ENCODE data around the gene EWSR1.
"Not testable (repeated sequence)": the region's sequence is repeated elsewhere in the genome, so short reads cannot be mapped to it uniquely, and the experiment has no call there.

EWSR1 gene

DNA sequence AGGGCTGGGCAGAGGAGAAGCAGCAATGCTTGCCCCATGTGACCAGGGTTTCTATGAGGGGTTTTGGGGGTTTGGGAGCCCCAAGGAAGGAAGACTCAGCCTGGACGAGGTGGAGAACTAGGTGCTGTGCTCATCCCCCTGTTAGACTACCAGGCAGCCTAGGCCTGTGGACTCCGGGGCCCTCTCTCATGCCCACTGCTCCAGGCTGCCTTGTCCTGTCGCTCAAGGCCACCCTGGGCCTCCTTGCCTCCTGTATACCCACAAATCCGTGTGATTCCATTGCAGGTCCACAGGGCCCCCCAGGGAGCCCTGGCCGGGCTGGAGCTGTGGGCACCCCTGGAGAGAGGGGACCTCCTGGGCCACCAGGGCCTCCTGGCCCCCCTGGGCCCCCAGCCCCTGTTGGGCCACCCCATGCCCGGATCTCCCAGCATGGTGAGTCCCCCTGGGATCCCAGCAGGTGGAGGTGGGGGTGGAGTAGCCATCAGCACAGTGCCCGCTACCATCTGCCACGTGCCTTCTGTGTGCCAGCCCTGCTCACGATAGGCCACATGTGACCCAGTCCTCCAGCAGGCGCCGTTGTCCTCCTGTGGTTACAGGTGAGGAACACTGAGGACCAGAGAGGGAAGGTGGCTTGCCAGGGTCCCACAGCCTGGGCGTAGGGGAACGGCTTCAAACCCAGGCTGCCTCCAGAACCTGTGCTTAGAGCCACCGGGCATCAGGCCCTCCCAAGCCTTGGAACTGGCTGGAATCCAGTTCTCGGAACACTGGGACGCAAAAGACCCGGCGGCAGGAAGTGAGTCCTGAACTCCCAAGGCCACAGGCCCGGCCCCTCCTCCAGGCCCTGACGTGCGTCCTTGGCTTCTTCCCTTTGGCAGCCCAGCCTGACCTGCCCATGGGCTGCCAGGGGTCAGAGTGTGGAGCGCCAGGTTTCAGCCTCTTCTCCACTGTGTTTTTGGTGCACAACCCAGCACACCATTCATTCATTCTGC is 35.8 kb upstream of the EWSR1 start:
- Histone ChIP-seq H3K4me1 (ENCODE audit: control insufficient read depth, insufficient read depth, low read length) (no peaks in the 10 kb centered on the region), H3K36me3 (ENCODE audit: control insufficient read depth, insufficient read depth, low read length) (no peaks in the 10 kb centered on the region), H3K9me3 (ENCODE audit: control insufficient read depth, insufficient read depth, low read length) (no peaks in the 10 kb centered on the region), H3K27me3 (ENCODE audit: control insufficient read depth, insufficient read depth, low read length) (no peaks in the 10 kb centered on the region), H3K4me3 (ENCODE audit: low read depth, low read length) (no peak overlapping the region), H3K9ac (ENCODE audit: low read depth, low read length) (no peak overlapping the region)

GRCh38 chr22:29233277-29233877 is 34.7 kb upstream of the EWSR1 start:
- Histone ChIP-seq H3K9me3 (ENCODE audit: control insufficient read depth, insufficient read depth, low read length) (no peaks in the 10 kb centered on the region), H3K4me3 (ENCODE audit: low read depth, low read length) (no peak overlapping the region), H3K4me1 (ENCODE audit: control insufficient read depth, insufficient read depth, low read length) (no peaks in the 10 kb centered on the region)

DNA sequence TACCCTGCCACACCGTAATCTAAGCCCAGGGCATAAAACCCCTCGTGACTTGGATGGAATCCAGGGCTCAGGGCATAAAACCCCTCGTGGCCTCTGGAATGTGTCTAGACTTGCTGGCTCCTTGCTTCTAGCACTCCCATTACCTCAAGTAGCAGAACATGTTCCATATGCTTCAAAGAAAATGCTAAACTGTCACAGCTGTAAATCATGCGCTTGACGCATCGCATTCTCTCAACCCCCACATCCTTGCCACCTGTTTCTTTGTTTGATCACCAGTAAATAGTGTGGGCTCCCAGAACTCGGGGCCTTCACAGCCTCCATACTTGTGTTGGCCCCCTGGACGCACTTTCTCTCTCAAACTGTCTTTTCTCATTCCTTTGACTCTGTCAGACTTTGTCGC is 27.6 kb upstream of the EWSR1 start:
- H3K4me3 ChIP-seq (ENCODE audit: low read depth, low read length); H3K9ac ChIP-seq (ENCODE audit: low read depth, low read length); H3K27me3 ChIP-seq (ENCODE audit: control insufficient read depth, insufficient read depth, low read length); H3K36me3 ChIP-seq (ENCODE audit: control insufficient read depth, insufficient read depth, low read length); H3K4me1 ChIP-seq (ENCODE audit: control insufficient read depth, insufficient read depth, low read length); H3K9me3 ChIP-seq (ENCODE audit: control insufficient read depth, insufficient read depth, low read length): not testable (repeated sequence)

More at GRCh38 chr22:29233277-29233877, 34.7 kb upstream of the EWSR1 start:
- no peak overlapping the region for H3K9ac ChIP-seq (ENCODE audit: low read depth, low read length)
- no peaks in the 10 kb centered on the region for H3K27me3 ChIP-seq (ENCODE audit: control insufficient read depth, insufficient read depth, low read length)
- no peaks in the 10 kb centered on the region for H3K36me3 ChIP-seq (ENCODE audit: control insufficient read depth, insufficient read depth, low read length)

- no peak overlapping the region for H3K9ac ChIP-seq (ENCODE audit: low read depth, low read length)
- H3K4me1 ChIP-seq (ENCODE audit: control insufficient read depth, insufficient read depth, low read length), result no peaks in the 10 kb centered on the region
- H3K27me3 ChIP-seq (ENCODE audit: control insufficient read depth, insufficient read depth, low read length), result no peaks in the 10 kb centered on the region
- H3K9me3 ChIP-seq (ENCODE audit: control insufficient read depth, insufficient read depth, low read length), result no peaks in the 10 kb centered on the region
- H3K36me3 ChIP-seq (ENCODE audit: control insufficient read depth, insufficient read depth, low read length), result no peaks in the 10 kb centered on the region
- H3K4me3 ChIP-seq (ENCODE audit: low read depth, low read length), result no peak overlapping the region
Measured at GRCh38 chr22:29243874-29244446, 24.1 kb upstream of the EWSR1 start.

GRCh38 chr22:29244785-29245625 is 23.1 kb upstream of the EWSR1 start:
- Histone ChIP-seq H3K36me3 (ENCODE audit: control insufficient read depth, insufficient read depth, low read length) (no peaks in the 10 kb centered on the region), H3K9me3 (ENCODE audit: control insufficient read depth, insufficient read depth, low read length) (no peaks in the 10 kb centered on the region), H3K27me3 (ENCODE audit: control insufficient read depth, insufficient read depth, low read length) (no peaks in the 10 kb centered on the region), H3K4me3 (ENCODE audit: low read depth, low read length) (no peak overlapping the region), H3K9ac (ENCODE audit: low read depth, low read length) (no peak overlapping the region), H3K4me1 (ENCODE audit: control insufficient read depth, insufficient read depth, low read length) (no peaks in the 10 kb centered on the region)

GRCh38 chr22:29245626-29246385 is 22.3 kb upstream of the EWSR1 start:
- no peaks in the 10 kb centered on the region for H3K4me1 ChIP-seq (ENCODE audit: control insufficient read depth, insufficient read depth, low read length)
- H3K36me3 ChIP-seq (ENCODE audit: control insufficient read depth, insufficient read depth, low read length), result no peaks in the 10 kb centered on the region
- H3K4me3 ChIP-seq (ENCODE audit: low read depth, low read length), result no peak overlapping the region
- H3K9ac ChIP-seq (ENCODE audit: low read depth, low read length), result no peak overlapping the region
- H3K9me3 ChIP-seq (ENCODE audit: control insufficient read depth, insufficient read depth, low read length), result no peaks in the 10 kb centered on the region
- no peaks in the 10 kb centered on the region for H3K27me3 ChIP-seq (ENCODE audit: control insufficient read depth, insufficient read depth, low read length)

DNA sequence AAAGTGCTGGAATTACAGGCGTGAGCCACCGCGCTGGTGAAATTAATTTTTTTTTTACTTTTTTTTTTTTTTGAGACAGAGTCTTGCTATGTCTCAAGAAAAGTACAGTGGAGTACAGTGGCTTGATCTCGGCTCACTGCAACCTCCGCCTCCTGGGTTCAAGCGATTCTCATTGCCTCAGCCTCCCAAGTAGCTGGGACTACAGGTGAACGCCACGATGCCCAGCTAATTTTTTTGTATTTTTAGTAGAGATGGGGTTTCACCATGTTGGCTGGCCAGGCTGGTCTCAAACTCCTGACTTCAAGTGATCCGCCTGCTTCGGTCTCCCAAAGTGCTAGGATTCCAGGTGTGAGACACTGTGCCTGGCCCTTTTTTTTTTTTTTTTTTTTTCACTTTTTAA is 20.2 kb upstream of the EWSR1 start:
- not testable (repeated sequence) for H3K36me3 ChIP-seq (ENCODE audit: control insufficient read depth, insufficient read depth, low read length); H3K9ac ChIP-seq (ENCODE audit: low read depth, low read length); H3K9me3 ChIP-seq (ENCODE audit: control insufficient read depth, insufficient read depth, low read length); H3K4me1 ChIP-seq (ENCODE audit: control insufficient read depth, insufficient read depth, low read length); H3K27me3 ChIP-seq (ENCODE audit: control insufficient read depth, insufficient read depth, low read length); H3K4me3 ChIP-seq (ENCODE audit: low read depth, low read length)

DNA sequence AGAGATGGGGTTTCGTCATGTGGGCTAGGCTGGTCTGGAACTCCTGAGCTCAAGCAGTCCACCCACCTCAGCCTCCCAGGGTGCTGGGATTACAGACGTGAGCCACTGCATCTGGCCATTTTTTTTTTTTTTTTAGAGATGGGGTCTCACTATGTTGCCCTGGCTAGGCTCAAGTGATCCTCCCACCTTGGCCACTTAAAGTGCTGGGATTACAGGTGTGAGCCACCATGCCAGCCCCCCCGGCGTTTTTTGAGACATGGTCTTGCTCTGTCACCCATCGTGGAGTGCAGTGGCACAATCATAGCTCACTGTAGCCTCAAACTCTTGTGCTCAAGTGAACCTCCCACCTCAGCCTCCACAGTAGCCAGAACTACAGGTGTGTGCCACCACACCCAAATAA is 16.8 kb upstream of the EWSR1 start:
- Histone ChIP-seq H3K27me3 (ENCODE audit: control insufficient read depth, insufficient read depth, low read length) (no peaks in the 10 kb centered on the region), H3K36me3 (ENCODE audit: control insufficient read depth, insufficient read depth, low read length) (no peaks in the 10 kb centered on the region), H3K4me3 (ENCODE audit: low read depth, low read length) (no peak overlapping the region), H3K9ac (ENCODE audit: low read depth, low read length) (no peak overlapping the region), H3K4me1 (ENCODE audit: control insufficient read depth, insufficient read depth, low read length) (no peaks in the 10 kb centered on the region), H3K9me3 (ENCODE audit: control insufficient read depth, insufficient read depth, low read length) (no peaks in the 10 kb centered on the region)

- Histone ChIP-seq H3K4me3 (ENCODE audit: low read depth, low read length) (no peak overlapping the region), H3K9ac (ENCODE audit: low read depth, low read length) (no peak overlapping the region), H3K4me1 (ENCODE audit: control insufficient read depth, insufficient read depth, low read length) (no peaks in the 10 kb centered on the region), H3K9me3 (ENCODE audit: control insufficient read depth, insufficient read depth, low read length) (no peaks in the 10 kb centered on the region), H3K36me3 (ENCODE audit: control insufficient read depth, insufficient read depth, low read length) (no peaks in the 10 kb centered on the region), H3K27me3 (ENCODE audit: control insufficient read depth, insufficient read depth, low read length) (no peaks in the 10 kb centered on the region)
Measured at GRCh38 chr22:29251981-29252911, 15.8 kb upstream of the EWSR1 start.

DNA sequence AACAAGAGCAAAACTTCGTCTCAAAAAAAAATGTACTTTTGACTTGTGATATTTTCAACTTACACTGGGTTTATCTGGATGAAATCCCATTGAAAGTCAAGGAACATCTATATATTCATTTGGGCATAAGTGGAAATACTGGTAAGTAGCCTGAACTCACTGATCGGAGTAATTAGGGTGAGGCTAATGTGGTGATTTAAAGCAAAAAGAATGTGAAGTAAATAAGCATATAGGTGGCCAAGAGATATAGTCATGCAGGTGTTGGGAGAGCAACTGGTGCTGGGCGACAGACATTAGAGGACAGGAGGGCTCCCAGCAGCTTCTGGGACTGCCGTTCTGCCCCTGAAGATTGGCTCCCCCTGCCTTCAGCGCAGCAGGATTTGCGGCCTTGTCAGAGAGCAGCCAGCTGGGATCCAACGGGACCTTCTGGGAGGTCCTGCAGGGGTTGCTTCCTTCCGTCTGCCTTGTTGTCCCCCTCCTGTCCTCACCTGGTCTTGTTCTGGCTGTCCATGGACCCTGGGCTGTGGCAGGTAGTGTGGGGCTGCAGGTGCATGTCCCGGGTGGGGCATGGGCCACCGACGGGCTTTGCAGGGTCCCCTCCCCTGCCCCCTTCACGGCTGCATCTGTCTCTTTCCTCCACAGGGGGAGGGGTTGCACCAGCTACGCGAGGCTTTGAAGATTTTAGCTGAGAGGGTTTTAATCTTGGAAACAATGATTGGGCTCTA is 14.3 kb upstream of the EWSR1 start:
- H3K9ac ChIP-seq (ENCODE audit: low read depth, low read length), result no peak overlapping the region
- no peaks in the 10 kb centered on the region for H3K36me3 ChIP-seq (ENCODE audit: control insufficient read depth, insufficient read depth, low read length)
- no peaks in the 10 kb centered on the region for H3K4me1 ChIP-seq (ENCODE audit: control insufficient read depth, insufficient read depth, low read length)
- H3K9me3 ChIP-seq (ENCODE audit: control insufficient read depth, insufficient read depth, low read length), result no peaks in the 10 kb centered on the region
- H3K4me3 ChIP-seq (ENCODE audit: low read depth, low read length), result no peak overlapping the region
- no peaks in the 10 kb centered on the region for H3K27me3 ChIP-seq (ENCODE audit: control insufficient read depth, insufficient read depth, low read length)
